Parathyroid adenoma (tissue), 2 donors: ENCODE data around the gene GPRIN1.

Source experiments
- H2AFZ ChIP-seq: fragments of 300-600 bp; sonication (generic); one replicate; pipeline ENCODE4 v1.7.0; 2017; ENCODE audit warnings: antibody characterized with exemption, mild to moderate bottlenecking
- H3K27ac ChIP-seq: fragments of 300-600 bp; sonication (generic); one replicate; pipeline ENCODE4 v1.7.0; 2017
- H3K27me3 ChIP-seq: fragments of 300-600 bp; sonication (generic); one replicate; pipeline ENCODE4 v1.7.0; 2017; ENCODE audit warnings: low read length; ENCODE audit not compliant: control insufficient read depth, insufficient read depth
- H3K36me3 ChIP-seq: fragments of 300-600 bp; sonication (generic); one replicate; pipeline ENCODE4 v1.7.0; 2017; ENCODE audit warnings: low read length; ENCODE audit not compliant: control insufficient read depth, insufficient read depth
- H3K4me1 ChIP-seq: fragments of 300-600 bp; sonication (generic); one replicate; pipeline ENCODE4 v1.7.0; 2017; ENCODE audit warnings: control low read depth
- H3K4me2 ChIP-seq: fragments of 300-600 bp; sonication (generic); one replicate; pipeline ENCODE4 v1.7.0; 2017; ENCODE audit warnings: low read length
- H3K4me3 ChIP-seq: fragments of 300-600 bp; sonication (generic); one replicate; pipeline ENCODE4 v1.7.0; 2017; ENCODE audit warnings: low read depth, low read length
- H3K79me2 ChIP-seq: fragments of 300-600 bp; sonication (generic); one replicate; pipeline ENCODE4 v1.7.0; 2017; ENCODE audit warnings: control low read depth
- H3K9ac ChIP-seq: fragments of 300-600 bp; sonication (generic); one replicate; pipeline ENCODE4 v1.7.0; 2017; ENCODE audit warnings: mild to moderate bottlenecking
- H3K9me3 ChIP-seq: fragments of 300-600 bp; sonication (generic); one replicate; pipeline ENCODE4 v1.7.0; 2017; ENCODE audit warnings: low read length; ENCODE audit not compliant: control insufficient read depth
- CTCF ChIP-seq: fragments of 300-600 bp; sonication (generic); IDR thresholded peaks from one replicate; pipeline ENCODE4 v1.7.0; 2017; ENCODE audit warnings: antibody characterized with exemption, mild to moderate bottlenecking
- donor health status: primary hyperparathyroidism.

Gene GPRIN1

GRCh38 chr5:176609724-176610434 lies at the start of gene GPRIN1:
TSS of gene GPRIN1 (minus strand) at chr5:176610156. CDS start at chr5:176599834, 10,322 bp downstream.
- Histone ChIP-seq H3K4me3 (peak within 1 kb of the TSS; percentile 38), H3K27ac (no peak within 1 kb of the TSS), H3K36me3 (no peaks in the 10 kb centered on the region), H3K9ac (peak within 1 kb of the TSS; percentile 72), H2AFZ (peak within 1 kb of the TSS; percentile 99), H3K79me2 (no peaks in the 10 kb centered on the region), H3K4me1 (peaks cover 10% of the 10 kb centered on the region), H3K9me3 (no peaks in the 10 kb centered on the region), H3K27me3 (no peaks in the 10 kb centered on the region), H3K4me2 (peak within 1 kb of the TSS; percentile 73)
- peak; percentile 37 for TF ChIP-seq CTCF

GRCh38 chr5:176659512-176659839 lies 49.5 kb upstream of the GPRIN1 start:
- Histone ChIP-seq H3K4me3 (no peak overlapping the region), H3K9ac (no peak overlapping the region), H3K4me2 (no peak overlapping the region), H3K27ac (no peak overlapping the region), H3K79me2 (no peaks in the 10 kb centered on the region), H2AFZ (no peak overlapping the region), H3K27me3 (no peaks in the 10 kb centered on the region), H3K36me3 (no peaks in the 10 kb centered on the region), H3K9me3 (no peaks in the 10 kb centered on the region), H3K4me1 (peaks cover 4% of the 10 kb centered on the region)
- no peak for TF ChIP-seq CTCF

GRCh38 chr5:176658817-176659511 lies 49.0 kb upstream of the GPRIN1 start:
- peaks cover 4% of the 10 kb centered on the region for H3K4me1 ChIP-seq
- H3K4me3 ChIP-seq: no peak overlapping the region

GRCh38 chr5:176658007-176658599 lies 48.1 kb upstream of the GPRIN1 start:
- peak; percentile 82 for TF ChIP-seq CTCF
- Histone ChIP-seq H2AFZ (no peak overlapping the region), H3K27ac (no peak overlapping the region), H3K4me1 (peaks cover 4% of the 10 kb centered on the region), H3K9ac (no peak overlapping the region), H3K27me3 (no peaks in the 10 kb centered on the region), H3K79me2 (no peaks in the 10 kb centered on the region), H3K36me3 (no peaks in the 10 kb centered on the region), H3K9me3 (no peaks in the 10 kb centered on the region), H3K4me2 (no peak overlapping the region), H3K4me3 (no peak overlapping the region)

More at GRCh38 chr5:176658817-176659511, 49.0 kb upstream of the GPRIN1 start:
- no peak overlapping the region for H3K9ac ChIP-seq
- no peak overlapping the region for H3K27ac ChIP-seq
- H3K27me3 ChIP-seq: no peaks in the 10 kb centered on the region
- no peak for TF ChIP-seq CTCF
- H2AFZ ChIP-seq: no peak overlapping the region
- H3K36me3 ChIP-seq: no peaks in the 10 kb centered on the region
- H3K79me2 ChIP-seq: no peaks in the 10 kb centered on the region
- H3K4me2 ChIP-seq: no peak overlapping the region
- H3K9me3 ChIP-seq: no peaks in the 10 kb centered on the region
